Astrocyte (in vitro differentiated cells and primary cell): ENCODE data around the gene RNU6-1.

Experiments
- EZH2 ChIP-seq: IDR thresholded peaks from 2 replicates; pipeline ENCODE4 v1.6.1; 2012; ENCODE audit warnings: mild to moderate bottlenecking, low read length, inconsistent platforms; ENCODE audit not compliant: insufficient read depth
- TF ChIP-seq, protein P1 (sequence below): IDR thresholded peaks from 2 replicates; pipeline ENCODE4 v1.5.1; 2011; ENCODE audit warnings: low read depth, mild to moderate bottlenecking, inconsistent platforms, low read length, moderate library complexity; ENCODE audit not compliant: insufficient read depth

DNA sequence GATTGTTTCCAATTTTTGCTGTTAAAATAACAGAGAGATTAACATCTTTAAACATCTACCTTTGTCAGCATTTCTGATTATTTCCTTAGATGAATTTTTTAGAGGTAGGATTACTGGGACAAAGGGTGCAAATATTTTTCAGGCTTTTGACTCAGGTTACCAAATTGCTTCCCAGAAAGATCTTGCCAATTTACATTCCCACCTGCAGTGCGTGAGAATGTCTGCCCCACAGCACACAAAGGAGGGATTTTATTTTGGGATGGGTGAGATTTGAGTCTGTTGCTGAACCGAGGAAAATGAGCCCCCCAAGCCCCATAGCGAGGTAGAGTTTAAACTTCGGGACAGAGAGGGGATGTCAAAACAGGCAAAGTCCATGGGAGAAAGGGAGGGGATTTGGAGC is 25.9 kb upstream of the RNU6-1 start:
- TF ChIP-seq, protein P1, sequence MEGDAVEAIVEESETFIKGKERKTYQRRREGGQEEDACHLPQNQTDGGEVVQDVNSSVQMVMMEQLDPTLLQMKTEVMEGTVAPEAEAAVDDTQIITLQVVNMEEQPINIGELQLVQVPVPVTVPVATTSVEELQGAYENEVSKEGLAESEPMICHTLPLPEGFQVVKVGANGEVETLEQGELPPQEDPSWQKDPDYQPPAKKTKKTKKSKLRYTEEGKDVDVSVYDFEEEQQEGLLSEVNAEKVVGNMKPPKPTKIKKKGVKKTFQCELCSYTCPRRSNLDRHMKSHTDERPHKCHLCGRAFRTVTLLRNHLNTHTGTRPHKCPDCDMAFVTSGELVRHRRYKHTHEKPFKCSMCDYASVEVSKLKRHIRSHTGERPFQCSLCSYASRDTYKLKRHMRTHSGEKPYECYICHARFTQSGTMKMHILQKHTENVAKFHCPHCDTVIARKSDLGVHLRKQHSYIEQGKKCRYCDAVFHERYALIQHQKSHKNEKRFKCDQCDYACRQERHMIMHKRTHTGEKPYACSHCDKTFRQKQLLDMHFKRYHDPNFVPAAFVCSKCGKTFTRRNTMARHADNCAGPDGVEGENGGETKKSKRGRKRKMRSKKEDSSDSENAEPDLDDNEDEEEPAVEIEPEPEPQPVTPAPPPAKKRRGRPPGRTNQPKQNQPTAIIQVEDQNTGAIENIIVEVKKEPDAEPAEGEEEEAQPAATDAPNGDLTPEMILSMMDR = no peak
- TF ChIP-seq EZH2 = no peak
